Amniotic epithelial cell (primary cell): ENCODE data around the gene PEX12.
A peak's percentile ranks its signal among the peaks of the same experiment; 100 is the strongest.
"Not testable (repeated sequence)": the region's sequence is repeated elsewhere in the genome, so short reads cannot be mapped to it uniquely, and the experiment has no call there.

Source experiments
- DNase-seq: peaks from one replicate; pipeline ENCODE4 v3.0.0-alpha.2; 2010; ENCODE audit warnings: low read depth

The PEX12 gene

GRCh38 chr17:35578197-35578928 lies at the start of gene PEX12:
PEX12 (minus strand) TSS chr17:35578571; CDS start chr17:35578021, 550 bp downstream.
- peak; percentile 87 for DNase-seq

DNA sequence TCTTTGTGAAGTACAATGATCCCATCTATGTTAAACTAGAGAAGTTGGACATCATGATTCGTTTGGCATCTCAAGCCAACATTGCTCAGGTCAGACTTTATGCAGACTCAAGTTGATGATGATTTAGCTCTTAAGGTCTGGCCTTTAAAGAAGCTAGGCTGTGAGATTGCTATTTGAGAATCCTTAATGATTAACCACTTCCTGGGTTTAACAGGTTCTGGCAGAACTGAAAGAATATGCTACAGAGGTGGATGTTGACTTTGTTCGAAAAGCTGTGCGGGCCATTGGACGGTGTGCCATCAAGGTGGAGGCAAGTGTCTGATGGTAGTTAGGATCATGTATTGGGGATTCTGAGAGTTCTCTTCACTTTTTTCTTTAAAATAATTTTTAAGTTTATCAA lies 49.0 kb upstream of the PEX12 start:
- no peak for DNase-seq

DNA sequence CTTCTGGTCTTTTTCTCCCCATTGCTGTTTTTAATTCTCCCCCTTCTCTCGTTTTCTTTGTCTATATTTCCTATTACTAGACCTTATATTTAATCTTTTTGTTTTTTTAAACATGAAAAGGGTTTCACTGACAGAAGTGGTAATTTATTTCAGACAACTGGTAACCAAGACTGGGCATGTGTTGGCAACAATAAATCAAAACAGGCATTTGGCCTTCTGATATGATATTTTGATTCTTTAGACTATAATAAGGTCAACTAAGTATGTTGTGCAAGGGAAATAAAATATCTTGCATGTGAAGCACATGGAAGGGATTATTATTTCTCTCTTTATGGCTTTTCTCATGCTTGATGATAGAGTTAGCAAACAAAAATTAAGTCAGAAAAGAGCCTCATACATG lies 43.4 kb upstream of the PEX12 start:
- no peak for DNase-seq

DNA sequence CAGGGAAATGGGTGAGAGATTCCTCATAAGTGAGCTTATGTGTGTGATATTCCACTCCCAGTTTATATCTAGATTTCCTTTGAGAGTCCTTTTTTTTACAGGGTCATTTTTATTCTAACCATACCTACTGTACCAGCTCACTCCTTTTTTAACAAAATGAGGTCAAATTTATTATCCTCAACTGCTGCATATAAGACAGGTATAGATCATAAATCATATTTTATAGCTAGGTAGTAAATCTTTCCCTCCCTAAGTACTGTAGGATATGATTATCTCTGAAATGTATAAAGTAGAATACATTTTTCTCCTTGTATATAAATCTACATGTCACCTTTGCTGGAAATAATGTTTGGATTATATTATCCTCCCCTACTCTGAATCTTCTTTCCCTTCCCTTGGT lies 40.3 kb upstream of the PEX12 start:
- no peak for DNase-seq

GRCh38 chr17:35617505-35617904 lies 39.1 kb upstream of the PEX12 start:
- DNase-seq, result no peak

DNA sequence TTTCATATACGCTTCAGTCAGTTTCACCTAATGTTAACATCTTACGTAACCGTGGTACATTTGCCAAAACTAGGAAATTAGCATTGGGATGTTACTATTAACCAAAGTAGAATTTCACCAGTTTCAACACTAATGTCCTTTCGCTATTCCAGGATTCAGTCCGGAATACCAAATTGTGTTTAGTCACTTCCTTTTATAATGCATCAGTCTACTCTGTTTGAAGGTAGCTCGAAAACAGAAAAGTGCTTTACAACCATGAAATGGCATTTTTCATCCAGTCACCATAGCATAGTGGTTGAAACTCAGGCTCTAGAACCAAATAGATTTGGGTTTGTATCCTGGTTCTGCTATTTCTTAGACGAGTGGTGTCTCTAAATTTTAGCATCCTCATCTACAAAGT lies 38.2 kb upstream of the PEX12 start:
- DNase-seq, result no peak

DNA sequence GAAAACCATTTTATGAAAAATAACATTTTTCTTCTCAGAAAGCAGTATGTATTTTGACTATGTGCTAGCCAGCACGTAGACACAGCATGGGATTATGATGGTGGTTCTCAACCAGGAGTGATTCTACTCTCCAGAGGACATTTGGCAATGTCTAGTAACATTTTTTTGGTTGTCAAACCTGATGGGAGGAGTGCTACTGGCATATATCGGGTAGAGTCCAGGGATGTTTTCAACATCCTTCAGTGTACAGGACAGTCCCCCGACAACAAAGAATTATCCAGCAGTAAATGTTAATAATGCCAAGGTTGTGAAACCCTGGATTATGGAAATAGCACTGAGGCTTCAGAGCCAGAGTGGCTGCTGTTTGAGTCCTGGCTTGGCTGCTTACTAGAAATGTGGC lies 36.4 kb upstream of the PEX12 start:
- peak; percentile 13 for DNase-seq

DNA sequence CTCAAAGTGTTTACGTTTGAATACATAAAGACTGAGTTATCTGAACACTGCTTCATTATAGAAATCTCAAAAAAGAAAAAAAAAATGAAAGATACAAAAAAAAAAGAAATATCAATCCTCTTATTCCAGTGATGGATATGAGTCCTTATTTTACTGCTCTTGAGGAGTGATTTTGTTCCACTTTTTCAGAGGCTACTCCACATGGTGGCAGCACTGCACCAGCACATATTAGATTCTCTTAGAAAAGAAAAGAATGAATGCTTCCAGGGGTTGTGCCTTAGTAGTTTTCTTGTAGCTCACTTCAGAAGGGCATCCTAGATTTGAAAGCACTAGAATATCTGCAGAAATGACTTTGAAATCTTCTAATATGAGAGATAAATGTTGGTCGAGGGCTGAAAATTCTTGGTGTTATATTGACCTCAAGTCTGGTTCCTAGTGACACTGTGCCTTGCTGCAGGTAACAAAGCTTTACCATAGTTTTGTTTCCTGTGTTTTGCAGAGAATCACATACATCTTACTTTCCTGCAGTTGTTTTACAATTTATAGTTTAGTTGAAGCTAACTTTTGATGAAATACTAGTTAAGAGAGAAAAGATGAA lies 34.7 kb upstream of the PEX12 start:
- peak; percentile 61 for DNase-seq

DNA sequence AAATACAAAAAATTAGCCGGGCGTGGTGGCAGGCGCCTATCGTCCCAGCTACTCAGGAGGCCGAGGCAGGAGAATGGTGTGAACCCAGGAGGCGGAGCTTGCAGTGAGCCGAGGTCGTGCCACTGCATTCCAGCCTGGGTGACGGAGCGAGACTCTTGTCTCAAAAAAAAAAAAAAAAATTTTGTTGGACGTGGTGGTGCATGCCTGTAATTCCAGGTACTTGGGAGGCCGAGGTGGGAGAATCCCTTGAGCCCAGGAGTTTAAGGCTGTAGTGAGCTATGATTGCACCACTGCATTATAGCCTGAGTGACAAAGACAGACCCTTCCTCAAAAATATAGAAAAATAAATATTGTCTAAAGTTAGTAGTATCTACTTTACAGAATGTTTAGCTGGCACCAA lies 32.4 kb upstream of the PEX12 start:
- not testable (repeated sequence) for DNase-seq

DNA sequence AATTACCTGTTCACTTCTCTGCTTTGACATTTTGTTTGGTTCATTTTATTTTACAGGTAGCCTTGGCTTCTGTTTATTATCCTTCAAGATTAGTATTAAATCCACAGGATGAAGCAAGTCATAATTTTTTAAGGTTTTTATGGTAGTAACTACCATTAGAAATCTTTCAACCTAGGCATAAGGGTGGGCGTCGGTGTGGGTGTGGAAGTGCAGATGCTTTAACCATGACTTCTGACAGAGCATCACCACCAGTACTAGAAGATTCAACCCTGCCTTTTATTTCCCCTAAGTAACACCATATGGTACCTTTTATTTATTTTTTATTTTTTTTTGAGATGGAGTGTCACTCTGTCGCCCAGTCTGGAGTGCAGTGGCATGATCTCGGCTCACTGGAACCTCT lies 31.5 kb upstream of the PEX12 start:
- no peak for DNase-seq

- no peak for DNase-seq
Measured at GRCh38 chr17:35607239-35607847, 29.0 kb upstream of the PEX12 start.

GRCh38 chr17:35605678-35606077 lies 27.3 kb upstream of the PEX12 start:
- no peak for DNase-seq

- DNase-seq, result no peak
Measured at GRCh38 chr17:35603674-35604073, 25.3 kb upstream of the PEX12 start.

DNA sequence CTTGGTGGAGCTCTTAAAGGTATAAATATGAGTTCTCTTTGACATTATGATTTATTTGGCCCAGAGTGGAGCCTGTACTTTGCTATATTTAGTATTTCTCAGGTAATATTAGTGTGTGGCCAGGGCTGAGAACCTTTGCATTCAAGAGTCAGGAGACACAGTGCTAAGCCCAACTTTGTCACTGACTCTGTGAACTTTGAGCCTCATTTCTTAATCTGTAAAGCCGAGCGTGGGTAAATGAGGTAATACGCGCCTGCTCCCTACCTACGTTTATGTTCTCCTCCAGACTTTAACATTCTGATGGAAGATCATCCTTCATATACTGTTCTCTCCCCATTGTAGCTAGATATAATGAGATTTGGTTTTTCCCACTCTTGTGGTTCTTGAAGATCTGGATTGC lies 19.2 kb upstream of the PEX12 start:
- no peak for DNase-seq

GRCh38 chr17:35596530-35597233 lies 18.3 kb upstream of the PEX12 start:
- DNase-seq, result no peak

GRCh38 chr17:35596072-35596471 lies 17.7 kb upstream of the PEX12 start:
- no peak for DNase-seq

- DNase-seq, result peak; percentile 72
Measured at GRCh38 chr17:35588196-35588920, 10.0 kb upstream of the PEX12 start.

DNA sequence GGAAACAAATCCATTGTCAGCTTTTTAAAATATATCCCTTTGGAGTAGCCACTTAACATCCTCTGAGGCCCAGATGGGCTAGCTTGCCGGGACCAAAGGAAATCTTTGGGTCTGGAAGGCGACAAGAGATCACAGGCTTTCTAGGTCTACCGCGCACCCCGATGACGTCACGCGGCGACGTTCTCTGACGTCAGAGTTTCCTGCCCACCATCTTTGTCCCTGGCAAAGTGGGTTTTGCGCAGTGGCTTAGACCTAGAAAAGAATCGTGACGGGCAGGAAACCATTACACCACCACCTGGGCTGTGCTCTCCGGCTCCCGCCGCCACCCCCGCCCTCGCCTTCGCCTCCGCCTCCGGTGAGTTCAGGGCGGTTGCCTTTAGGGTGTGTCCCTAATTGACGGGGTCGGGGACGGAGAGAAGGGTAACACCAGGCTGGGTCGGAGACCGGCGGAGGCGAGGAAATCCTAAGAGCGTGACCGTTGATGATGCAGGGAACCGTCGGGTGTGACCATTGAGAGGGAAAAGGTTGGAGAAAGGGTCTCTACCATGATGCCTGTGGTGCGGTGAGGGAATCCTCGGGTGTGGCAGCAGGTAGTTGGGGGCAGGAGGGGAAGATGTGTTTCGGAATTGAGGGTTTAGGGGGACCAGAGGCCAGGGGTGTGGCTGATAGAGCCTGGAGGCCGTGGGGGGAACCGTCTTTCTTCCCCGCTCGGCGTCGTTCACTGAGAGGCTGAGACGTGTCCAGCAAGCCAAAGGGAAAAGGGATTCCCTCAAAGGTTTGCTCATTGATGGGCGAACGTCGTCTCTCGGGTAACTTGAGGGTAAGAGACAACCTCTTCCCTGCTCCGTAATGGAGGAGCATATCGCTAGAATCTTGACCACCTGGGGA lies 8.9 kb upstream of the PEX12 start, which contains the start of gene AP2B1:
Gene AP2B1, plus strand, starts transcription at position 249 of the 888 bp plus-strand sequence. CDS start 6,709 bp downstream, outside the sequence.
- DNase-seq, result peak; percentile 95

GRCh38 chr17:35586569-35587073 lies 8.2 kb upstream of the PEX12 start:
- no peak for DNase-seq

- DNase-seq, result no peak
Measured at GRCh38 chr17:35584061-35584460, 5.7 kb upstream of the PEX12 start.

DNA sequence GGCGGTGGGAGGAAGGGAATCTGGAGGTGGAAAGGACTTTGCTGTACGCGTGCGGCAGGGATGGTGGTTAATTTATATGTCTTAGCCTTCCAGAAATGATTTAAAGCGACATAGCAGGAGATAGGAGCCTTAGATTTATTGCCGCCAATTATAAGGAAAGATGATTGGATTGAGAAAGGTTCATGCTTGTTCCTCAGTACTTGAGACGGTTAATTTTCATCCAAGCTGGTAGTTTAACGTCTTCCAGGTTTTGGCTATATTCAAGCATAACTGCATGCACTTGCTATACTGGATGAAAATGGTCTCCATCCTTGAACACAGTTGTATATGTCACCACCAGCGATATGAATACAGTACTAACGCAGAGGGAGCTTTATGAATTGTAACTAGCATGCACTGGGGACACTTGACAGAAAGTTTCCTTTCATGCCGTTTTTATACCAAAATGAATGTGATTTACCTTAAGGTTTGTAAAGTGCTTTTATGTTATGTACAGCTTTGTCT lies 610 bp upstream of the PEX12 start:
- DNase-seq, result no peak
